Measurements from ENCODE around the gene DIO1.

The DIO1 gene

DNA sequence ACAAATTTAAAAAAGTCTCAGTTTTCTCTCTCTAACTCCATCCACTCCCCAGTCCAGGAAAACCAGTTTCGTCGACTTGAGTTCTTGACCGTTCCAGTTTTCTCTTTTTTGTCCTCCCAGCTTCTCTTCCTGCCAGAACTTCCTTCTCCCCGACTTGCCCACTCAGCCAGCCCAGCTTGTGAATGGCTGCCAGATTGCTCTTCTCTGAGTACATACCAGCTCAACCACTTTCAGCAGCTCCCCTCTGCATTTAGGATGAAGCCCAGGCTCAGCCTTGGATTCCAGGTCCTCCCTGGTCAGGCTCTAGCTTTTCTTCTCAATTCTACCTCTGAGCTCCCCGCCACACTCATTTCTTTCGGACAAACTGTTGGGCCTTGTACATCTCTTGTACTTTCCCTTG is 1.4 kb downstream of the DIO1 start:
- DNase-seq: no peak

DNA sequence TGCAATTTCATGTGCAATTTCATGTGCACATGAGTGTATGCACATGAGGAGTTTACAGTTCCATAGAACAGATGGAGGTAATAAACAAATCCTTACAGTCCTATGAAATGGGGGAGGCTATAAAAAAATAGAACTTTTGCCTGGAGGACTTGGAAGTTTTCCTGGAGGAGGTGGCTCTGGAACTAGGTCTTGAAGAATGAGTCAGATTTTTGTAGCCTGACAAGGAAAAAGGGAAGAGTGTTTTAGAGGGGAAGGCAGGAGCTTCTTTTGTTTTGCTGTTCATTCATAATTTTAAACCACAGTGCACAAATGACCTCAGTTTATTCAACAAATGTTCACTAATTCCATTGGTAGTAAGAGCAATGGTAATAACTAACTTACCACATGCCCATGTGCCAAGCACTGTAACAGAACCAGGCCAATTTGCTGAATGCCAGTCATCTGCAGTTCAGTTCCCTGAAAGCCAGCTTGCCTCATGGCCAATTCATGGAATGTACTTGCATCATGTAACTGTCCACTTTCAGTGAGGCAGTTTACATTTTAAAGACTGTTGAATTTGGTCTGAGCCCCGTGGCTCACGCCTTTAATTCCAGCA is 2.7 kb downstream of the DIO1 start:
- DNase-seq: no peak

DNA sequence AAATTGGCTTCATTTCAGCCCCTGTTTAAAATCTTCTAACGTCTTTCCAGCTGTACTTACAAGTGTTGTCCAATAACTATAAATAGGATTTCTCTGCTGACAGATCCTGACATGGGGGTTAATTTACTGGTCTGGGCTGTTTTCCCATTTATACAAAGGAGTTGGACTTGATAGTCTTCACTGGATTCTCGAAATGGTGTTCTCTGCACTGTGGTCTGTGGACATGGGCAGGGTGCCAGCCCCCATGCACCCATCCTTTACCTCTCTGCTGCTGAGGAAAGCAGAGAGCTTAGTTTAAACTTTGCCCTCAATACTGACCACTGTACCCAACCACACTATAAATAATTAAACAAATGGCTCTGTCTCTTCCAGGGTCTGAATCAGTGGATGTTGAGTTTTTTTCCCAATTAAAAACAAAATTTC is 5.2 kb downstream of the DIO1 start:
- no peak for DNase-seq

DNA sequence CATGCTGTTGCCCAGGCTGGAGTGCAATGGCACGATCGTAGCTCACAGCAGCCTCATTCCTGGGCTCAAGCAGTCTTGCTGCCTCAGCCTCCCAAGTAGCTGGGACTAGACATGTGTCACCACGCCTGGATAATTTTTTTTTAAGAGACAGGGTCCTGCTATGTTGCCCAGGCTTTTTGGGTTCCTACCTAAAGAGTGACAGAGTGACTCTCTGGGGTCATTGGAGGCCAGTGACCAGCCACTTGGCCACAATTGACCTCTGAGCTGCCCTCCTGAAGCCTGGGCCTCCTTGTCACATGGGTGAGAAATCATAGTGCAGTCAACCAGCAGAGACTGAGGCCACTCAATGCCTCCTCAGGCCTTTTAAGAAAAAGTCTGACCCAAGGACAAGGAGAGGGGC is 5.7 kb downstream of the DIO1 start:
- DNase-seq: no peak

DNA sequence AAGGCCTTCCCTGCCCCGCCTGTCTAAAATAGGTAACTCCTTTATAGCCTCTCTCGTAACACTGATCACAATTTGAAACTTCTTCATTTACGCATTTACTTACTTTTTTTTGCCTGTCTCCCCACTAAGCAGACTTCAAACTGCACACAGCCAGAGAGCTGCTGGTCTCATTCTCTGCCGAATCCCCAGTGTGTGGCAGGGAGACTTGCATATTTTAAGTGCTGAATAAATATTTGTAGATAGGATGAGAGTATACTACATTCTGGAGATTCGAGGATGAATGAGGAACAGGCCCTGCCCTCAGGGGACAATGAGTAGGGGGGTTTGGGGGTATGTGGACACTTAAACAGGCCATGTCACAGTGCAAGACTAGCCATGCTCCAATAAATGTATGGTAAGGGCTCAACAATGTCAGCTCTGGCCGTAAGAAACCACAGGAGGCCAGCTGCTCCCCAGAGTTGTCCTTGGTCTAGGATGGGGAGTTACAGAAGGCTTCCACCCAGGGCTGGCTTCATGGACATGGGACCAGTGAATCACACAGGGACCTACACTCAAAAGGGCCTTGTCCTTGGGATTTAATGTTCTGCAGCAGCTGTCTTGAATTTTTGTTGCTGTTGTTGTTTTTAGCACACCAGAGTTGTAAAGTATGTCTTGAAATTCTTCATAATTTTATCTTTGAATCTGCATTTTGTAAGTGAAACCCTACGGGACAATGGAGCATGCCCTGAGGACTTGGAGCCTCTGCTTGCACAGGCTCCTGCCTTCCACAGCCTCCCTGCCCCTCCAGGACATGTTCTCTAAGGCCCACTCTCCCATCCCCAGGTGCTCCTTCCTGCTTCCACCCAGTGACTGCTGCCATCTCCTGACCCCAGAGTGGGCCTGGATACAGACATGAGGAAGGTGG is 8.5 kb downstream of the DIO1 start:
- no peak for DNase-seq

DNA sequence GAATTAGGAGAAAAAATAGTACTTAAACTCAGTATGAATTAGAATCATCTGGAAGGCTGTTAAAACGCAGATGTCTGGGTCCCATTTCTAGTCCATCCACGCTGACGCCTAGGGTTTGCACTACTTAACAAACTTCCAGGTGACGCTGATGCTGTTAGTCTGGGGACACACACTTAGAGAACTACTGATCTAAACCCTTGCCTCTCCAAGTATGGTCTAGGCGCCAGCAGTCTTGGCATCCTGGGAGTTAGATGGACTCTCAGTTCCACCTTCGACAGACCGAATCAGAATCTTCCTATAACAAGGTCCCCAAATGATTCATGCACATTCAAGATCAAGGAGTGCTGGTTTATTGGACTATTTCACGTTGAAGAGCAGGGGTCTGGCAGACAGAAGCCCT is 11.5 kb downstream of the DIO1 start:
- no peak for DNase-seq

DNA sequence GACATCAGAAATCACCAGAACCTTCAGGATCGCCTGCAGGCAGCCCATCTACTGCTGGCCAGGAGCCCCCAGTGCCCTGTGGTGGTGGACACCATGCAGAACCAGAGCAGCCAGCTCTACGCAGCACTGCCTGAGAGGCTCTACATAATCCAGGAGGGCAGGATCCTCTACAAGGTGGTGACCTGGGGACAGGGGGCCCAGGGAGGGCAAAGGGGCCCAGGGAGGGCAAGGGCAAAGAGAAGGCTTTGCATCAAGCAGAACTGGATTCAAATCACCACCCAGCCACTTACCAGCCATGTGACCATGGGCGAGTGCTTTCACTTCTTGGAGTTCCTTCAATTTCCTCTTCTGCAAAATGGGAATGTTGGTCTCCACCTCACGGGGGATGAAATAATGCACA is 12.1 kb downstream of the DIO1 start:
- DNase-seq: no peak

DNA sequence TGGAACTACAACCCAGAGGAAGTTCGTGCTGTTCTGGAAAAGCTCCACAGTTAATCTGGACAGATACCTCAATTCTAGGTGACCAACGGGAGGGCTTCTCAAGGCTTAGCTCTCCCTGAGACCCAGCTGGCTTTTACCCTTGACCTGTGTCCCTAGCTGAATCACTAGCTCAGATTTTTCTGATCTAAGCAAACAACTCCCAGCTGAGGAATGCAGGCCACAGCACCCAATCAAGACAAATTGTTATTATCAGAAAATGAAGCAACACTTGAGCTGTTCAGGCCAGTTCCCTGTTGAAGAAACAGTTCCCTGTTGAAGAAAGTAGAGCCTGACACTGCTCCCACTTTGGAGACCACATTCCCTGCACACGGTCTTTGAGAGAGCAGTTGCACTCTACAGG is 16.0 kb downstream of the DIO1 start:
- DNase-seq: no peak

DNA sequence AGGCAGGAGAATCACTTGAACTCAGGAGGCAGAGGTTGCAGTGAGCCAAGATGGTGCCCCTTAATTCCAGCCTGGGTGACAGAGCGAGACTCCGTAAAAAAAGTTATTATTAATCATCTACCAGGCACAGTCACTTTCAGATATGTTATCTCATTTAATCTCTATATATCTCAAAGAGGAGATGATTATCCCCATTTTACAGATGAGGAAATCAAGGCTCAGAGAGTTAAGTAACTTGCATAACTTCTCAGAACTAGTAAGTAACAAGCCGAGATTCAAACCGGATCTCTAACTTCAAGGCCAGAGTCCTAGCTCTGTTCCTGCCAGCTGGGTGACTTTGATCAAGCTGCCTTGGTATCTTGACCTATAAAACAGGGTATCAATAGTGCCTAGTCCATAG is 17.5 kb downstream of the DIO1 start:
- DNase-seq: no peak

DNA sequence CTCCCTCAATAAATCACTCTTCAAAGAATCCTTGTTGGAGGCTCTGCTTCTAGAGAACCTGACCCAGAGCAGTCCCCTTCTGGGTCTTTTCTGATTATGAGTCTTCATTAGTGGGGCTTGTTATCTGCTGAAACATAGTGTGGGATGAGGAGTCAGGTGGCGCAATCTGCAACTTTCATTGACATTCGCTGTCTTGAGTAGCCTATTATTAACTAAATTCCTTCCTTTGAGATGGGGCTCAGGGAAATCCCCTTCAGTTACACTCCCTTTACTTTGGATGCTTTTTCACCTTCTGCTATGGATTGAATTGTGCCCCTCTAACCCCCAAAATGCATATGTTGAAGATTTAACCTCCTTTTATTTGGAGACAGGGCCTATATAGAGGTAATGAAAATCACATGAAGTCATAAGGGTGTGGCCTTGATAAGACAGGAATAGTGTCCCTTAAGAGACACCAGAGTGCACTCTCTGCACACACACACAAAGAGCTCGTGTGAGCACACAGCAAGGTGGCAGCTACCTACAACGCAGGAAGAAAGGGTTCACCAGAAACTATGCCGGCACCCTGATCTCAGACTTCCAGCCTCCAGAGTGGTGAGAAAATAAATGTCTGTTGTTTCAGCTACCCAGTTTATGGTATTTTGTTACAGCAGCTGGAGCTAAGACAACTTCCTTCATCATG is 19.5 kb downstream of the DIO1 start:
- no peak for DNase-seq

DNA sequence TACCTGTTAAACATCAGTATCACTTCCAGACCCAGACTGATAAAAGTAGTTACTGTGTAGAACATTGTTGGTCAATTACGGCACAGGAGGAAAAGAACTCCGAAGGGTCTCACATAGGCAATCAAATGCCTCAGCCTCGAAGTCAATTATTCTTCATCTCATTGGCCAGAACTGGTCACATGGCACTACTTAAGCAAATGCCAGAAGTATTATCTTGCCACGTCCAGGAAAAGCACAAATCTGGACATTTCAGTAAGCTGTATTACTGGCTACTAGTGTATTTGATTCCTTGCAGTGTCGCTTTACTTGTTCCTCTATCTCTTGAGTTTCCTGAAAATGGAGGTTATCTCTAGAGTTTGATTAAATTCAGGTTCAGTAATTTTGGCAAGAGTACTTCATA is 24.4 kb downstream of the DIO1 start:
- DNase-seq: no peak

DNA sequence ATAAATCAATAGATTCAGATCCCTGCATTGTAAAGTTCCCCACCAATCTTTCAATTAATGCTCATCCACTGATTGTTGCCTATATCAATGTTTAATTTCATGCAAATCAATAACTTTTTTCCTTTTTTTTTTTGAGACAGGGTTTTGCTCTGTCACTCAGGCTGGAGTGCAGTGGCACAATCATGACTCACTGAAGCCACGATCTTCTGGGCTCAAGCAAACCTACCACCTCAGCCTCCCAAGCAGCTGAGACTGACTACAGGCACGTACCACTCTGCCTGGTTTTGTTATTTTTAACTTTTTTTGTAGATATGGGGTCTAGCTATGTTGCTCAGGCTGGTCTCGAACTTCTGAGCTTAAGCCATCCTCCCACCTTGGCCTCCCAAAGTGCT is 25.7 kb downstream of the DIO1 start:
- DNase-seq: no peak

DNA sequence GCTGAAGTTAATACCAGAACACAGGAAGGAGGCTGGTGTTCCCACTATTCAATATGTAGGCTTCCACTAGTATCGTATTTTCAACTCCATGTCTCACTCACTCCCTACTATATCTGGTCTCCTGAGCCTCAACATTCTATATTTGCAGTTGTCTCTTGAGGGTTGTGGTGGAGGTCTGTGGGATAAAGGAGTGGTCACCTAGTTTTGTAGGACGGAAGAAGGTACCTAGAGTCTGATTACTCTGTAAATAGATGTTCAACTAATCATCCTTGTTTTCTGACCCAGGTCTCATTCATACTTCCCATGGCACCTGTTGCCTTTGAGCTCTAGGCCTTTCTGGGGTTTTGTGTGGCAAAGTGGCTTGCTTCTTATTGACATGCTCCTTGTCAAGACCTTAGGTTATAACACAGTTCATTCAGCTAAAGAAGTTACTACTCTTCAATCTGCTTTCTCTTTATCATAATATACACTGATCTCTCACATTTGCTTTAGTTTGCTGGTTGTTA is 33.4 kb downstream of the DIO1 start:
- DNase-seq: no peak

DNA sequence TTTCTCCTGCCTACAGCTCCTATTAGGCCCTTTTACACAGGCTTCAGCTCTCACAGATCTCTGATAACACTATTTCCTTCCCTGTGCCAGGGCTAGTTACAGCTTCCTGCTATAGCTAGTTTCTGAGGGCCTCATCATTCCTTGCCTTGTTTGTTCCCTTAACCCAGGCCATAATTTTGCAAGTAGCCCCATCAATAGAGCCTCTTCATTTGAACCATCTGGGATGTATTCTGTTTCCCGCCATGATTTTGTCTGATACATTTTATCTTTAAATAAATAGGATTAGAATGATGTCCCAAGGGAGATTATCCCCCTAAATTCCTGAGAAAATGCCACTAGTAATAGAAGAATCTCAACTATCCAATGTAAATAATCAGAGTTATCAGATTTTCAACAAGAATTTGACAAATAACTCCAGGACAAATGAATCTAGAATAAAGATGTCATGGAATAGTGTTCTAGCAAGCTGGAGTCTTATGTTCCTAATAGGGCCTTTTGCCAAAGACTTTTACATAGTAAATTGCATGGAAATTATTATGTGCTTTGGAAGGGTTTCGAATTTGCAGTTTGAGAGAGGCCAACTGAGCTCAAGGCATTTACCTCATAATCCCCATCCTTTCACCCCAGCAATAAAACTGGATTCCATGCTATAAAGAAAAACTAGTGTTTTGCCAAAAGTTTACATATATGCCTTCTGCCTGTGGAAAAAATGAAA is 35.4 kb downstream of the DIO1 start:
- DNase-seq: no peak

DNA sequence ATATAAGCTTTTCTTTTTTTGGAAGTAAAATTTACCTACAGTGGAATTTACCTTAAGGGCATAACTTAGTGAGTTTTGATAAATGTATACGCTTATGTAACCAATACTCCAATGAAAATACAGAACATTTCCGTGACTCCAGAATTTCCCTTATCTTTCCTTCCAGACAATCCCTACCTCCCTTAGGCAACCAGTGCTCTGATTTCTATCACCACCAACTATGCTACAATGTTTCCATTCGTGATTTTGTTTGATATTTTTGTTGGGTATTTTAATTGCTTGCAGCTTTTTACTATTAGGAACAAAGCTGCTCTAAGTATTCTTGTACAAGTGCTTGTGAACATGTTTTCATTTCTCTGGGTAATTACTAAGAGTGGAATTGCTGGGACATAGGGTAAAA is 36.9 kb downstream of the DIO1 start:
- no peak for DNase-seq

DNA sequence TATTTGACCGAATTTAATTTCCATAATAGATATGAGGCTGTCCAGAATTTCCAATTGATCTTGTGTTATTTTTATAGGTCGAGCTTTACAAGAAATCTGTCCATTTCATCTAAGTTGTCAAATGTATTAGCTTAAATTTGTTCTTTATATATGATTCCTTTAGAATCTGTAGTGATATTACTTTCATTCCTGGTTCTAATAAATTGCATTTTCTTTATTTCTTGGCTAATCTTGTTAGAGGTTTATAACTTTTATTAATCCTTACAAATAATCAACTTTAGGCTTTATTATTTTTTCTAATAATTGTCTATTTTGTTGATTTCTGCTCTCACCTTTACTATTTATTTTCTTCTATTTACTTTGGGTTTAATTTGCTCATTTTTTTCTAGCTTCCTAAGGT is 37.5 kb downstream of the DIO1 start:
- no peak for DNase-seq

DNA sequence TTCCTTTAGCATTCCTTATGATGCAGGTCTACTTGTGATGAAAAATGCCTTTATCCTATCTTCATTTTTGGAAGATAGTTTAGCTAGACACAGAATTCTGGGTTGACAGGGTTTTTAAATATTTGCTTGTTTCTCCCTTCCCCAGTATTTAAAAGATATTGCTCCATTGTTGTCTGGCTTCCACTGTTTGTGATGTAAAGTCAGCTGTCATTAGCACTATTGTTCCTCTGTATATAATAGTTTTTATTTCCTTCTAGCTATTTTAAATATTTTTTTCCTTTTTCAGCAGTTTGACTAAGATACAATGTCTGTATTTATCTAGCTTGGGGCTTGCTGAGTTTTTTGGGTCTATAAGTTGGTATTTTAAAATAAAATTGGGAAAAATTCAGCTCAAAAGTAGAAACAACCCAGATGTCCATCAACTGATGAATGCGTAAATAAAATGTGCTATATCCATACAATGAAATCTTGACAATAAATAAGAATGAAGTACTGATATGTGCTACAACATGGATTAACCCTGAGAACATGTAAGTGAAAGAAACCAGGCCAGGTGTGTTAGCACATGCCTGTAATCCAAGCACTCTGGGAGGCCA is 40.3 kb downstream of the DIO1 start:
- no peak for DNase-seq

DNA sequence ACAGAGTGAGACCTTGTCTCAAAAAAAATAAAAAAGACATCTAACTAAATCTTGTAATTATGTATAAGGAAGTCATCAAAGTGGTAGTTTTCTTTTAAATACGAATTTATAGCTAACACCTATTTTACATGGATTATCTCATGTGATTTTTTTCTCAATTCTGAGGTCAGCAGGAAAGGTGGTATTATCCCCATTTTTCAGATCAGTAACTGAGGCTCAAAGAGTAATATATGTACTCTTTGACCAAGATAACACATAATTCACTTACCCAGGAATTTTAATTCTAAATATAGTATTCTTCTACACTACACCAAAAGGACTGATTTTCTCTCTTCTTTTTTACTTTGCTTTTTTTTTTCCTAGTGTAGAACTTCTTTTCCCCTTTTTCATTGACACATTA is 42.4 kb downstream of the DIO1 start:
- DNase-seq: no peak

DNA sequence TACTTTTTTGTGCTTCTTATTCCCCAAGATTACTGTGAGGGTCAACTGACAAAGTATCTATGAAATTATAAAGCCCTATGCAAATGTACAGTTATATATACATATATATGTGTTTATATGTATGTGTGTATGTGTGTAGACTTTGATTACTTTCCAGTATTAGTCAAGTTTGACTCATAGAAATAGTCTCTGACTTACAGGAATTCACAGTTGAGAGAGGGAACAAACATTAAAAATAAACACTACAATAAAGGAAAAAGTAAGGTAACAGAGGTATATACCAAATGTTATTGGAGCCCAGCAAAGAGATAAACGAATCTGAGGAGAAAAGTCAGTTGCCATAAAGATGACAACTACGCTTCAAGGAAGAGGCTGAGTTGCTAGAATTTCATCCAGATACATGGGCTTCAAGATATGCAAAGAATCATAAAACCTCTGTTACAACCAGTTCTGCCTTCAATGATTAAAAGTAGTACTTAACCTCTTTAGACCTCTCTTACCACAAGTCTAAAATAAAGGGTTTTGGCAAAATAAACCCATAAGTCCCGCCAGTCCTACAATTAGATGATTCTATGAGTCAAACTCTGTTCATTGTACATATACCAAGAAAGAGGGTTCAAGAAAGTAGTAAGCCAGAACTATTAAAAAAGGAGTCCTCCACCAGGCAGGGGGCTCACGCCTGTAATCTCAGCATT is 44.3 kb downstream of the DIO1 start:
- no peak for DNase-seq

DNA sequence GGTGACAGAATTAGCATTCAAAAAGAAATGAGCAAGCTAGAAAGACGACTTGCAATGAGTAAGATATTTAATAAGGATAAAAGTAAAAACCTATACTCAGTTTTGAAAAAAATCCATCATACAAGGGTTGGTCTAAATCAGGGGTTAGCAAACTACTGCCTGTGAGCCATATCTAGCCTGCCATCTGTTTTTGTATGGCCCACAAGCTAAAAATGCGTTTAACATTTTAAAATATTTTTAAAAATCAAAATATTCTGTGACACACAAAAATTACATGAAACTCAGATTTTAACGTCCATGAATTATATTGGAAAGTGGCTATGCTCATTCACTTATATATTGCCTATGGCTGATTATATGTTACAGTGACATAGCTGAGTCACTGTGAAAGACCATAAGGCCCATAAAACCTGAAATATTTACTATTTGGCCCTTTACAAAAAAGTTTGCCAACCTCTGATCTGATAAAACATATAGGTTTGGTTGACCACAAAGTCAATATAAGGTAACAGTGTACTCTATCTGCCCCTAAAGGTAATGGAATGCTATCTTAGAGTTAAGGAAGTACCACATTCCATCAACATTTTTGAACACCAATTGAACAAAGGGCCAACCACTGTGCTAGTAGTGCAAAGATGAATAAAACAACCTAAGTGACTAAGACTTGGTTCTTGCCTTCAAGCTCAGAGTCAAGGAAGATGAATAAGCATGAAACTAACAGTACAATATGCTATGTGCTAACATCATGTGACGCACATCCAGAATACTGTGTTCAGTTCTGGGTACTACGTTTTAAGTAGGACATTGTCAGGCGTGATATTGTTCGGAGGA is 48.4 kb downstream of the DIO1 start:
- DNase-seq: no peak

DNA sequence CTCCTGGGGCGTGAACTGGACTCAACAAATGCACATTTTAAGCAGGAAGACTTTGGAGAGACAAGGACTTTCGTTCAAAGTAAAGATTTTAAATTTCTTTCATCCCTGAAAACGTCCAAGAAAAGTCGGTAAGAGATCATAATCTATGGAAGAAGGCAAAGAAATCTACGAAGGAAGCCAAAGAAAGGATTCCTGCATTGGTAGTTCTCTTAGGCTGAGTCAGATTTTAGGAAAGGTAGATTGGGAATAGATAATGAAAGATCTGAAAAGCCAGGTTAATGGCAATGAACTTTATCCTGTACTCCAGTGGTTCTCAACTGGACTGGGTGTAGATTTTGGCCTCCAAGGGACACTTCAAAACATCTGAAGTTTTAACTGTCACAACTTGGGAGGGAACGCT is 49.1 kb downstream of the DIO1 start:
- no peak for DNase-seq
